HG03520 (cell line): ENCODE results near the gene C9orf40.

Source experiments
- ATAC-seq: cut with Tn5 transposase; IDR thresholded peaks from one replicate; pipeline ENCODE4 v1.9.1; 2021; ENCODE audit warnings: mild to moderate bottlenecking, moderate library complexity; ENCODE audit not compliant: unreplicated experiment

Gene C9orf40

GRCh38 chr9:74952201-74953151 lies at the start of gene C9orf40:
C9orf40 (minus strand) TSS chr9:74952912; CDS start chr9:74952611, 301 bp downstream.
- ATAC-seq = peak; percentile 91

GRCh38 chr9:75001719-75002421 lies 49.2 kb upstream of the C9orf40 start:
- ATAC-seq = peak; percentile 87

- peak; percentile 48 for ATAC-seq
These were observed 48.1 kb upstream of the C9orf40 start for GRCh38 chr9:75000835-75001234.

- no peak for ATAC-seq
These were observed 32.3 kb upstream of the C9orf40 start for GRCh38 chr9:74985041-74985440.

- ATAC-seq = no peak
These were observed 31.0 kb upstream of the C9orf40 start for GRCh38 chr9:74983709-74984108.

- ATAC-seq = no peak
These were observed 27.1 kb upstream of the C9orf40 start for GRCh38 chr9:74979844-74980243.

- no peak for ATAC-seq
These were observed 24.6 kb upstream of the C9orf40 start for GRCh38 chr9:74977287-74977686.

GRCh38 chr9:74975538-74975937 lies 22.8 kb upstream of the C9orf40 start:
- no peak for ATAC-seq

GRCh38 chr9:74974558-74974957 lies 21.8 kb upstream of the C9orf40 start:
- ATAC-seq = no peak

GRCh38 chr9:74973714-74974113 lies 21.0 kb upstream of the C9orf40 start:
- ATAC-seq = no peak

GRCh38 chr9:74963056-74963455 lies 10.3 kb upstream of the C9orf40 start:
- no peak for ATAC-seq

GRCh38 chr9:74961496-74961895 lies 8.8 kb upstream of the C9orf40 start:
- no peak for ATAC-seq

GRCh38 chr9:74960561-74960960 lies 7.8 kb upstream of the C9orf40 start:
- ATAC-seq = no peak

GRCh38 chr9:74958587-74958986 lies 5.9 kb upstream of the C9orf40 start:
- ATAC-seq = peak; percentile 68

GRCh38 chr9:74953235-74953751 lies 581 bp upstream of the C9orf40 start:
- peak; percentile 0 for ATAC-seq

GRCh38 chr9:74951725-74952151 lies 974 bp downstream of the C9orf40 start:
- peak; percentile 27 for ATAC-seq

GRCh38 chr9:74951107-74951720 lies 1.5 kb downstream of the C9orf40 start:
- no peak for ATAC-seq

- ATAC-seq = no peak
These were observed 2.6 kb downstream of the C9orf40 start for GRCh38 chr9:74949859-74950855.

GRCh38 chr9:74948937-74949336 lies 3.8 kb downstream of the C9orf40 start:
- no peak for ATAC-seq

GRCh38 chr9:74946686-74947085 lies 6.0 kb downstream of the C9orf40 start:
- no peak for ATAC-seq
